GM12872 (cell line): Measurements from ENCODE around the gene MAN2B2.

Experiments
- TF ChIP-seq, protein P1 (sequence below): IDR thresholded peaks from 3 replicates; pipeline ENCODE4 v1.5.1; 2011; ENCODE audit warnings: low read depth, mild to moderate bottlenecking, low read length, moderate library complexity; ENCODE audit not compliant: insufficient read depth

Gene MAN2B2

DNA sequence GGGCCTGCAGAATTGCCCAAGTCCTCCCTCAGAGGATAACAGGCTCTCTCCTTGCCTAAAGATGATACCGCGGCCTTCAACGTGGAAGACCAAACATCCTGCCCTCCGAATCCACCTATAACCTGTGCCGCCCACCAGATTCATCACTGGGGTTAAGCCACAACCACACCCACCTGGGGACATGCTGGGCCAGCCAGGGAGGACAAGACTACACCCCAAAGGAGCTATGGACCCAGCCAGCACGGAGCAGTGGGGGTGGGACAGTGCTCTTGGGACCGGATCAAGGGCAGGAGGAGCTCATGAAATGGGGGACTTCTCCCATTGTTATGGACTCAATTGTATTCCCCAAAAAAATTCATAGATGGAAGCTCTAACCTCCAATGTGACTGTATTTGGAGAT, 6.8 kb upstream of the MAN2B2 start:
- TF ChIP-seq, protein P1, sequence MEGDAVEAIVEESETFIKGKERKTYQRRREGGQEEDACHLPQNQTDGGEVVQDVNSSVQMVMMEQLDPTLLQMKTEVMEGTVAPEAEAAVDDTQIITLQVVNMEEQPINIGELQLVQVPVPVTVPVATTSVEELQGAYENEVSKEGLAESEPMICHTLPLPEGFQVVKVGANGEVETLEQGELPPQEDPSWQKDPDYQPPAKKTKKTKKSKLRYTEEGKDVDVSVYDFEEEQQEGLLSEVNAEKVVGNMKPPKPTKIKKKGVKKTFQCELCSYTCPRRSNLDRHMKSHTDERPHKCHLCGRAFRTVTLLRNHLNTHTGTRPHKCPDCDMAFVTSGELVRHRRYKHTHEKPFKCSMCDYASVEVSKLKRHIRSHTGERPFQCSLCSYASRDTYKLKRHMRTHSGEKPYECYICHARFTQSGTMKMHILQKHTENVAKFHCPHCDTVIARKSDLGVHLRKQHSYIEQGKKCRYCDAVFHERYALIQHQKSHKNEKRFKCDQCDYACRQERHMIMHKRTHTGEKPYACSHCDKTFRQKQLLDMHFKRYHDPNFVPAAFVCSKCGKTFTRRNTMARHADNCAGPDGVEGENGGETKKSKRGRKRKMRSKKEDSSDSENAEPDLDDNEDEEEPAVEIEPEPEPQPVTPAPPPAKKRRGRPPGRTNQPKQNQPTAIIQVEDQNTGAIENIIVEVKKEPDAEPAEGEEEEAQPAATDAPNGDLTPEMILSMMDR: no peak

DNA sequence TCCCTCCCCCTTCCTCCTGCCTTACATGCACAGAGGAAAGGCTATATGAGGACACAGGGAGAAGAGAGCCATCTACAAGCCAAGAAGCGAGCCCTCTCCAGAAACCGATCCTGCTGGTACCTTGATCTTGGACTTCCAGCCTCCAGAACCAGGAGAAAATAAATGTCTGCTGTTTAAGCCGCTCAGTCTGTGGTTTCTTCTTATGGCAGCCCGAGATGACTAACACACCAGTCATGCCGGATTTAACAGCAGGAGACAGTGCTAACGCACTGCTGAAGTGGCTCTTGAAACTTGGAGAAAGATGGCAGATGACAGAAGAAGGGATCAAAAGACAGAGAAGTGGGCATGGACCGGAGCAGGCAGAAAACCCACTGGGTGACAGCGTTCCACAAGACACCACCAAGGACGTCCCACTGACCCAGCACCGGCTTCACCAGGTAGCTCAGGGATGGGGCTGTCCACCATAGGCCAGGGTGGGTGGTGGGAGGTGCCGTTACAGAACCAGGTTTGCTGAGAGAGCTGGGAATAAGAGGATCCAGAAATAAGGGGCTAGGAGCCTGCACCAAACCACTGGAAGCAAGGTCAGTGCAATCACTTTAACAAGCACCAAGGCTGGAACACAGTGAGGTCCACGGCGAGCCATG, 6.2 kb upstream of the MAN2B2 start:
- TF ChIP-seq, protein P1: no peak

DNA sequence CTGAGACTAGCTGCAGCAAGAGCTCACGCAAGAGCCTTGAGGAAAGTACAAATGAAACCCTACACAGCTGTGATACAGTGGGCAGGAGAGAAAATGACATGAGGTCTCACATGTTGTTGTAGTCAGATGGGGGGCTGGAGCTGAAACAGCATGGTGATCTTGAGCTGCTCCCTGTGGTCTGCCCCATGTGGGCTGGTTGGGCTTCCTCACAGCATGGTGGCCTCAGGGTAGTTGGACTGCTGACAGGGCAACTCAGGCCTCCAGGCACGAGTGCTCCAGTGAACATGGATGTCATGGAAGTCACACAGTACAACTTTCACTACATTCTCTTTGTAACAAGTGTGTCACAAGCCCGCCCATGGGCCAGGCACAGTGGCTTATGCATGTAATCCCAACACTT, 3.4 kb upstream of the MAN2B2 start:
- TF ChIP-seq, protein P1: no peak

DNA sequence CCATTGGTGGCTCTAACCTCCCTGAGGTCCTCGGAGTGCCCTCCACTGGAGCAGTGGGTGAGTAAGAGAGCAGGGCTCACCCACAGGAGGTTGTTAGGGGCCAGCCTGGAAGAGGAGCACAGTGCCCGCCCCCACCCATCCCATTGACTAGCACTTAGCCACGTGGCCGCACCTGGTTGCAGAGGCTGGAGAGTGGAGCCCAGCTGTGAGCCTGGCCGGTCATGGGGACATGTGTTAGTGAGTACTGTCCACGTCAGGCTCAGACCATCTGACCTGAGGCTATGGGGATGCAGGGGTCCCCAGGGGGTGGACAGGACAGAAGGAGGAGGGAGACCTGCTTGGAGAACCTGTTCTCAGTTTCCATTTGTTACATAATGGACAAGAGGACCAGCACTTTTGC, 1.4 kb upstream of the MAN2B2 start:
- TF ChIP-seq, protein P1: no peak

DNA sequence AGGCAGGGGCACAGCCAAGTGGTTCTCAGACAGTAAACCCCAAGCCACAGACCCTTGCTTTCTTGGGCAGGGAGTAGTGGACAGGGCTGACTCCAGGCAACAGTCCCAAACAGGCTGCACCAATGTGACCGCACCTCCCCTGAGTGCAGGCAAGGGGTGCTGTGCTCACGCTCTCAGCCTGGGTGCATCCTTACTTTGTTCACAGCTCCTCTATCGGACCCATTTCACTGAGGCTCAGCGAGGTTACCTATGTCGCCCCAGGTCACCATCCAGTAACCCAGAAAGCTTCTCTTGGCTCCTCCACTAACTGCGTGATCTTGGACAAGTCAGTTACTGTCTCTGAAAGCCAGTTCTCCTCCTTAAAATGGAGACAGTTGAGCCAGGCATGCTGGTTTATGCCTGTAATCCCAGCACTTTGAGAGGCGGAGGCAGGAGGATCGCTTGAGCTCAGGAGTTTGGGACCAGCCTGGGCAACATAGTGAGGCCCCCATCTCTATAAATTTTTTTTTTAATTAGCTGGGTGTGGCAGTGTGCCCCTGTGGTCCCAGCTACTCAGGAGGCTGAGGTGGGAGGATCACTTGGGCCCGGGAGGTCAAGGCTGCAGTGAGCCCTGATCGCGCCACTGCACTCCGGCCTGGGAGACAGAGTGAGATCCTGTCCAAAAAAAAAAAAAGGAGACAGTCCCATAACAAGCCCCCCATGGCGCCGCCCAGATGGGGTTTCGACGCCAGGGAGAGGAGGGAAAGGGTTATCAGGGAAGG, 823 bp upstream of the MAN2B2 start:
- TF ChIP-seq, protein P1: no peak

DNA sequence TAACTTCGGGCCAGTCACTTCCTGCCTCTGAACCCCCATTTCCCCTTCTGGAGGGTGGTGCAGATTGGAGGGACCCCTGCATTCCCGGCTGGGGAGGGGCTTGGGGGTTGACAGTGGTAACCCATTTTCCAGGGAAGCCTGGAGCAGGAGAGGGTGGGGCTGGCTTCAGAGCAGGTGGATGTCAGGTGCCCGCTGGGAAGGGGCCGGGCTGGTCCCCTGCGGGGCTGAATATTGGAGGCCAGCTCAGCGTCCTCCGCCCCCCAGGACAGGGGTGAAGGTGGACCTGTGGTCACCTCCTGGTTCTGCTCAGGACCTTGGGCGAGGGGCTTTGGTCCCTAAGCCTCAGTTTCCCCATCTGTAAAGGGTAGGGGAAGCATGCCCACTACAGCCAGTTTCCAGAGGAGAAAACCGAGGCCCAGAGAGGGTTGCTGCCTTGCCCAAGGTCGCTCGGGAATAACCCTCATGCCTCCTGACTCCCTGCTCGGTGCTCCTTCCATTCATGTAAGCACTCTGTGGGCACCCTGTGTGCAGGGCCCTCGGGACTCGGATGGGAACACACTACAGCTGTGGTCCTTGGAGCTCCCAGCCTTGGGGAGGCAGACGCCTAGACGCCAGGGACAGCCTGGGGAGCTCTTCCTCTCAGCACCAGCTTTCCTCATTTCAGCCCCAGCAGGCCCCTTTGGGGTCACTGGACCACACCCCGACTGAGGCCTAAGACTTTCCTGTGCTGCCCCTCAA, 683 bp downstream of the MAN2B2 start:
- TF ChIP-seq, protein P1: no peak

DNA sequence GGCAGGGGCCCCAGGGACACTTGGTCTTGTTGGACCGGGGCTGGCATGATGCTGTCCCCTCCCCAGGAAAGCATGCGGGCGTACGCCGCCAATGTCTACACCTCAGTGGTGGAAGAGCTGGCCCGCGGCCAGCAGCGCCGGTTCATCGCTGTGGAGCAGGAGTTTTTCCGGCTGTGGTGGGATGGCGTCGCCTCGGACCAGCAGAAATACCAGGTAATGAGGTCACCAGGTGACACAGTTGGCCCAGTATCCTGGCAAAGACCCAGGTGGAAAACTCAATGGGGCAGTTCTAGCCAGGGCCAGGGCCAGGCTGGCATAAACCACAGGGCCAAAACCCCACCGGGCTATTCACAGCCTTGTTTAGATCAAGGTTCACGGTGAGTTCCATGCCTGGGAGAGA, 1.5 kb downstream of the MAN2B2 start:
- TF ChIP-seq, protein P1: no peak
